ENCODE data around the gene LIFR.

DNA sequence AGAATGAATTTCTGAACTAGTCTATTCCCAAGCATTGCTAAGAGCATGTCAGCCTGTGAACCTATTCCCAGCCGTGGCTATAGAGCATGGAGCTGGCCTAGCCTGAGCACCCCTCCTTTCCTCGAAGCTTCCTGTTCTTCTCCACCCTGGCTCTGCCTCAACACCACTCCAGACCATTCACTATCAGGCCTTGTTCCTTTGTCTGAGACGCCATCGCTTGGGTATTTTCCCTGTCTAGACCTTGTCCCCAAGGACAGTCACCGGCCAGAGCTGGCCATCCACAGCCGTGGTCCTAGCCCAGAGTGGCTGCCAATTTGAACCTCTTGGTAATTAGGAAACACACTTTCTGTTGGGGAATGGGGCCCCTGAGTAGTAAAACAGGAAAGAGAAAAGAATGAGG, 105.8 kb downstream of the LIFR start:
- TF ChIP-seq EZH2 (IDR thresholded peaks at IDR 0.05; ENCODE audit: low read length, missing control alignments) (no peak), CTCF (conservative IDR thresholded peaks at IDR 0.05 in 1 of 2, IDR thresholded peaks at IDR 0.05 in 1 of 2; ENCODE audit: low read depth in 1 of 2, low read length in 2 of 2) (no peak)
